Head of caudate nucleus (tissue), 42 donors: Measurements from ENCODE around the gene C9orf153.

Experiments used
- DNase-seq, 42 donors: peaks; one replicate each; pipeline versions ENCODE4 v3.0.0 to v3.0.0-alpha.2; 2020 to 2021; ENCODE audit warnings: mixed read lengths in 7 of 42
- intact Hi-C: fragments of 100-400 bp; cut with DNase I; formaldehyde crosslinking; loops from one replicate; pipeline ENCODE4 v1.15.0; 2022

Gene C9orf153

GRCh38 chr9:86275962-86276361 lies 16.5 kb upstream of the C9orf153 start:
- intact Hi-C loops = no loop called here
- no peak for DNase-seq

- intact Hi-C loops = no loop called here
- no peak for DNase-seq
These were observed 15.6 kb upstream of the C9orf153 start for GRCh38 chr9:86274821-86275643.

GRCh38 chr9:86272221-86272620 lies 12.8 kb upstream of the C9orf153 start:
- no peak for DNase-seq
- intact Hi-C loops = no loop called here

- no peak for DNase-seq
These were observed 4.4 kb upstream of the C9orf153 start for GRCh38 chr9:86263876-86264275.

GRCh38 chr9:86262492-86262891 lies 3.0 kb upstream of the C9orf153 start:
- intact Hi-C loops = no loop called here
- no peak for DNase-seq

More at GRCh38 chr9:86263876-86264275, 4.4 kb upstream of the C9orf153 start:
- intact Hi-C loops = no loop called here

GRCh38 chr9:86257391-86257790 lies 2.1 kb downstream of the C9orf153 start:
- intact Hi-C loops = no loop called here
- no peak for DNase-seq

GRCh38 chr9:86256653-86257052 lies 2.8 kb downstream of the C9orf153 start:
- intact Hi-C loops = no loop called here
- no peak for DNase-seq

- no peak for DNase-seq
- intact Hi-C loops = no loop called here
These were observed 5.9 kb downstream of the C9orf153 start for GRCh38 chr9:86253577-86253976.

- DNase-seq = no peak
- intact Hi-C loops = no loop called here
These were observed 6.6 kb downstream of the C9orf153 start for GRCh38 chr9:86252870-86253269.

GRCh38 chr9:86250123-86250522 lies 9.3 kb downstream of the C9orf153 start:
- intact Hi-C loops = no loop called here
- no peak for DNase-seq

- intact Hi-C loops = no loop called here
- DNase-seq = no peak
These were observed 10.7 kb downstream of the C9orf153 start for GRCh38 chr9:86248746-86249145.

GRCh38 chr9:86246752-86247161 lies 12.7 kb downstream of the C9orf153 start:
- peak in 2 of 42 donors; percentile 28 to 52 for DNase-seq
- intact Hi-C loops = no loop called here

GRCh38 chr9:86242071-86242470 lies 17.4 kb downstream of the C9orf153 start:
- intact Hi-C loops = no loop called here
- DNase-seq = no peak

- no peak for DNase-seq
- intact Hi-C loops = no loop called here
These were observed 18.2 kb downstream of the C9orf153 start for GRCh38 chr9:86241216-86241615.

GRCh38 chr9:86238861-86239770 lies 20.3 kb downstream of the C9orf153 start:
- no peak for DNase-seq
- intact Hi-C loops = no loop called here

- no peak for DNase-seq
- intact Hi-C loops = no loop called here
These were observed 28.6 kb downstream of the C9orf153 start for GRCh38 chr9:86230858-86231257.

- DNase-seq = no peak
- intact Hi-C loops = no loop called here
These were observed 36.8 kb downstream of the C9orf153 start for GRCh38 chr9:86222667-86223066.

GRCh38 chr9:86219606-86220005 lies 39.9 kb downstream of the C9orf153 start:
- DNase-seq = no peak
- intact Hi-C loops = no loop called here

GRCh38 chr9:86217076-86217755 lies 42.2 kb downstream of the C9orf153 start:
- DNase-seq = no peak
- intact Hi-C loops = no loop called here

- no peak for DNase-seq
- intact Hi-C loops = no loop called here
These were observed 52.3 kb downstream of the C9orf153 start for GRCh38 chr9:86207193-86207592.
